Esophagus (tissue), 2 donors: ENCODE data around the gene TRMT2B. TPM values are rescaled to one million over a fixed set of nuclear protein-coding genes. Genes with fewer than 3 reads are reported as not detected.
"Not testable (repeated sequence)": the region's sequence is repeated elsewhere in the genome, so short reads cannot be mapped to it uniquely, and the experiment has no call there.

ENCODE experiments used
- H3K27ac ChIP-seq, 2 donors: one replicate each; pipeline ENCODE4 v1.5.1; 2013; ENCODE audit warnings: low read depth in 2 of 2, mild to moderate bottlenecking in 2 of 2, inconsistent platforms in 1 of 2, low read length in 1 of 2, moderate library complexity in 1 of 2
- H3K27me3 ChIP-seq, 2 donors: one replicate each; pipeline ENCODE4 v1.6.1; 2013; ENCODE audit warnings: low read length in 2 of 2, control low read depth in 1 of 2, mild to moderate bottlenecking in 1 of 2; ENCODE audit not compliant: insufficient read depth in 2 of 2, control insufficient read depth in 1 of 2
- H3K36me3 ChIP-seq, 2 donors: one replicate each; pipeline ENCODE4 v1.6.1; 2013; ENCODE audit warnings: low read length in 1 of 2; ENCODE audit not compliant: control insufficient read depth in 2 of 2, insufficient read depth in 2 of 2
- H3K4me1 ChIP-seq, 2 donors: one replicate each; pipeline ENCODE4 v1.6.1; 2013; ENCODE audit warnings: low read length in 1 of 2; ENCODE audit not compliant: control insufficient read depth in 2 of 2, insufficient read depth in 2 of 2
- H3K4me3 ChIP-seq, 2 donors: one replicate each; pipeline ENCODE4 v1.5.1; 2013; ENCODE audit warnings: low read length in 2 of 2, mild to moderate bottlenecking in 2 of 2, low read depth in 1 of 2, moderate library complexity in 1 of 2
- H3K9me3 ChIP-seq, 2 donors: one replicate each; pipeline ENCODE4 v1.6.1; 2013; ENCODE audit warnings: mild to moderate bottlenecking in 2 of 2, low read depth in 1 of 2, low read length in 1 of 2, moderate library complexity in 1 of 2; ENCODE audit not compliant: control insufficient read depth in 2 of 2, insufficient read depth in 1 of 2
- WGBS, 2 donors: extraction: QIAGEN DNeasy Blood & Tissue Kit; methylation state at CpG; one replicate each; pipeline ENCODE4 v1.1.7; 2013; 5-methylcytosine and 5-hydroxymethylcytosine counted together
- polyA plus RNA-seq, 2 donors: library from polyadenylated mRNA; stranded (reverse); fragments of 200-250 nt; gene quantifications; one replicate each; pipeline ENCODE4 v1.2.3, GENCODE V29; 2013
- donor health status: healthy with polysubstance abuse.
- donor health status: Bipolar disorder and iron deficiency.

The TRMT2B gene
- polyA plus RNA-seq, 2 donors: 7.4 to 11.1 TPM

- Histone ChIP-seq H3K27ac (no peak overlapping the region), H3K27me3 (no peaks in the 10 kb centered on the region), H3K4me1 (no peaks in the 10 kb centered on the region), H3K4me3 (no peak overlapping the region), H3K36me3 (peaks cover 4 to 8% of the 10 kb centered on the region in 2 donors), H3K9me3 (no peaks in the 10 kb centered on the region)
- WGBS, 2 donors: 57 to 93% methylated on average over 3 of the region's 3 CpGs
These were observed 29.9 kb downstream of the TRMT2B start for GRCh38 chrX:101022020-101022419.

GRCh38 chrX:101012031-101012430, 39.9 kb downstream of the TRMT2B start:
- not testable (repeated sequence) for H3K4me1 ChIP-seq, H3K9me3 ChIP-seq, H3K27ac ChIP-seq, H3K36me3 ChIP-seq, H3K27me3 ChIP-seq, H3K4me3 ChIP-seq
- 91 to 100% methylated on average over 1 of the region's 1 CpG for WGBS, 2 donors

- Histone ChIP-seq H3K27ac (no peak overlapping the region), H3K4me1 (no peaks in the 10 kb centered on the region), H3K27me3 (no peaks in the 10 kb centered on the region), H3K9me3 (no peaks in the 10 kb centered on the region), H3K4me3 (no peak overlapping the region), H3K36me3 (no peaks in the 10 kb centered on the region)
These were observed 42.8 kb downstream of the TRMT2B start for GRCh38 chrX:101009090-101009489.

GRCh38 chrX:100999451-100999850, 52.5 kb downstream of the TRMT2B start:
- no peaks in the 10 kb centered on the region for H3K27me3 ChIP-seq
- H3K4me3 ChIP-seq: no peak overlapping the region
- H3K36me3 ChIP-seq: peaks cover 0 to 2% of the 10 kb centered on the region in 2 donors
- WGBS, 2 donors: 86 to 97% methylated on average over 2 of the region's 2 CpGs
- no peaks in the 10 kb centered on the region for H3K9me3 ChIP-seq
- H3K27ac ChIP-seq: no peak overlapping the region
- no peaks in the 10 kb centered on the region for H3K4me1 ChIP-seq

DNA sequence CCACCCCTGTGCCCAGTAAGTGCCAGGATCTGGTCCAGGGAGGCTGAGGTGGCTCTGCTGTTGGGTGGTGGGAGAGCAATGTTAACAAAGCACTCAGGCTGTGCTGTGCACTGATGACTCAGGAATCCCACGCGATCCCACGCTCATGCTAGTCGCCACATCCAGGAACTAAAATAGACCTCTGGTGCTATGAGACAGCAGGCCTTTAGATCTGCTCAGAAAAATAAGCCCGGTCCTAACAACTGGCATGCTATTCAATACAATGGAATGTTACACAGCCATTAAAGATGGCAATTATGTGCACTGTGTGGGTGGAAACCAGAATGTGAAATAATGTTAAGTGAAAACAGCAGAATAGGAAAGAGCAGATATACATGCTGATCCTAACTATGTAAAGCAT, 56.4 kb downstream of the TRMT2B start:
- no peaks in the 10 kb centered on the region for H3K9me3 ChIP-seq
- no peaks in the 10 kb centered on the region for H3K36me3 ChIP-seq
- no peak overlapping the region for H3K4me3 ChIP-seq
- H3K27me3 ChIP-seq: no peaks in the 10 kb centered on the region
- no peaks in the 10 kb centered on the region for H3K4me1 ChIP-seq
- no peak overlapping the region for H3K27ac ChIP-seq
- WGBS, 2 donors: 66 to 77% methylated on average over 5 of the region's 5 CpGs

GRCh38 chrX:100994352-100995281, 57.3 kb downstream of the TRMT2B start:
- no peaks in the 10 kb centered on the region for H3K4me1 ChIP-seq
- no peaks in the 10 kb centered on the region for H3K36me3 ChIP-seq
- no peaks in the 10 kb centered on the region for H3K9me3 ChIP-seq
- H3K27me3 ChIP-seq: no peaks in the 10 kb centered on the region
- no peak overlapping the region for H3K27ac ChIP-seq
- WGBS, 2 donors: 67 to 70% methylated on average over 5 of the region's 5 CpGs
- H3K4me3 ChIP-seq: no peak overlapping the region

- Histone ChIP-seq H3K27me3 (no peaks in the 10 kb centered on the region), H3K4me1 (no peaks in the 10 kb centered on the region), H3K36me3 (no peaks in the 10 kb centered on the region), H3K9me3 (no peaks in the 10 kb centered on the region), H3K27ac (no peak overlapping the region), H3K4me3 (no peak overlapping the region)
- 57 to 81% methylated on average over 2 of the region's 2 CpGs for WGBS, 2 donors
These were observed 61.8 kb downstream of the TRMT2B start for GRCh38 chrX:100990139-100990538.

- Histone ChIP-seq H3K4me3 (no peak overlapping the region), H3K27ac (no peak overlapping the region), H3K9me3 (no peaks in the 10 kb centered on the region), H3K4me1 (no peaks in the 10 kb centered on the region), H3K27me3 (no peaks in the 10 kb centered on the region), H3K36me3 (no peaks in the 10 kb centered on the region)
These were observed 67.1 kb downstream of the TRMT2B start for GRCh38 chrX:100984818-100985217.

DNA sequence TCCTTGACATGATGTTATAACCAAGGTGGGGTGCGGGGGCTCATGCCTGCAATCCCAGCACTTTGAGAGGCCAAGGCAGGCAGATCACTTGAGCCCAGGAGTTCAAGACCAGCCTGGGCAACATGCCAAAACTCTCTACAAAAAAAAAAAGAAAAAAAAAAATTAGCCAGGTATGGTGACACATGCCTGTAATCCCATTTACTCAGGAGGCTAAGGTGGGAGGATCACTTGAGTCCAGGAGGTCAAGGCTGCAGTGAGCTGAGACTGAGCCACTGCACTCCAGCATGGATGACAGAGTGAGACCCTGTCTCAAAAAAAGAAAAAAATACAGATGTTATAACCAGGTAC, 70.4 kb downstream of the TRMT2B start:
- WGBS, 2 donors: 87 to 94% methylated on average over 1 of the region's 1 CpG
- H3K36me3 ChIP-seq, H3K27me3 ChIP-seq, H3K4me1 ChIP-seq, H3K27ac ChIP-seq, H3K9me3 ChIP-seq, H3K4me3 ChIP-seq: not testable (repeated sequence)
